SJSA1 (cell line): ENCODE measurements around the gene EDN2. TPM values are rescaled to one million over a fixed set of nuclear protein-coding genes. Genes with fewer than 3 reads are reported as not detected.
A peak's percentile ranks its signal among the peaks of the same experiment; 100 is the strongest.

Source experiments
- DNase-seq, 2 experiments: peaks; one replicate each; pipeline ENCODE4 v3.0.0-alpha.2; 2015 to 2020; ENCODE audit warnings: low spot score in 2 of 2, low read depth in 1 of 2
- H3K27ac ChIP-seq: fragments of 250-450 bp; sonication (Bioruptor Pico); 2 replicates; pipeline ENCODE4 v1.5.1; 2020; ENCODE audit warnings: mild to moderate bottlenecking, moderate library complexity
- H3K27me3 ChIP-seq: fragments of 250-450 bp; sonication (Bioruptor Pico); replicated peaks from 2 replicates; pipeline ENCODE4 v1.5.1; 2020; ENCODE audit warnings: mild to moderate bottlenecking, moderate library complexity
- H3K36me3 ChIP-seq: fragments of 250-450 bp; sonication (Bioruptor Pico); 2 replicates; pipeline ENCODE4 v1.5.1; 2020; ENCODE audit warnings: mild to moderate bottlenecking
- H3K4me1 ChIP-seq: fragments of 250-450 bp; sonication (Bioruptor Pico); replicated peaks from 2 replicates; pipeline ENCODE4 v1.6.1; 2021; ENCODE audit warnings: mild to moderate bottlenecking
- H3K4me3 ChIP-seq: fragments of 250-450 bp; sonication (Bioruptor Pico); 2 replicates; pipeline ENCODE4 v1.5.1; 2020; ENCODE audit warnings: mild to moderate bottlenecking
- H3K9me3 ChIP-seq: fragments of 250-450 bp; sonication (Bioruptor Pico); replicated peaks from 2 replicates; pipeline ENCODE4 v1.5.1; 2020; ENCODE audit warnings: mild to moderate bottlenecking
- total RNA-seq: library from RNA; depleted of rRNA; stranded (reverse); fragments of >200 nt; shearing (Covaris generic); gene quantifications from 2 replicates; pipeline ENCODE4 v1.2.3, GENCODE V29; 2014; rRNA removed

EDN2 gene
- total RNA-seq: 3.0 and 6.7 TPM in 2 replicates

- H3K27ac ChIP-seq: peak within 1 kb of the TSS; percentile 98
- H3K27me3 ChIP-seq: no peaks in the 10 kb centered on the region
- peaks cover 23% of the 10 kb centered on the region for H3K36me3 ChIP-seq
- no peaks in the 10 kb centered on the region for H3K9me3 ChIP-seq
- H3K4me3 ChIP-seq: no peak within 1 kb of the TSS
- peak in 1 of 2 experiments; percentile 53 for DNase-seq
- H3K4me1 ChIP-seq: peaks cover 71% of the 10 kb centered on the region
Measured at GRCh38 chr1:41484402-41485241, at the start of gene EDN2. EDN2 (minus strand) TSS chr1:41484683; CDS start chr1:41484601, 82 bp downstream.

- Histone ChIP-seq H3K4me1 (peaks cover 20% of the 10 kb centered on the region), H3K9me3 (no peaks in the 10 kb centered on the region), H3K27me3 (no peaks in the 10 kb centered on the region), H3K4me3 (no peak overlapping the region), H3K36me3 (peaks cover 8% of the 10 kb centered on the region; the same call in 1 of the 2 replicates), H3K27ac (no peak overlapping the region)
- DNase-seq: no peak
Measured at GRCh38 chr1:41533731-41534080, 49.2 kb upstream of the EDN2 start.

- no peak overlapping the region for H3K27ac ChIP-seq
- peaks cover 16% of the 10 kb centered on the region for H3K4me1 ChIP-seq
- no peaks in the 10 kb centered on the region for H3K27me3 ChIP-seq
- no peak for DNase-seq
- no peak overlapping the region for H3K4me3 ChIP-seq
- peaks cover 8% of the 10 kb centered on the region; the same call in 1 of the 2 replicates for H3K36me3 ChIP-seq
- no peaks in the 10 kb centered on the region for H3K9me3 ChIP-seq
Measured at GRCh38 chr1:41533016-41533730, 48.7 kb upstream of the EDN2 start.

- Histone ChIP-seq H3K9me3 (no peaks in the 10 kb centered on the region), H3K4me1 (peaks cover 9% of the 10 kb centered on the region), H3K36me3 (peaks cover 13% of the 10 kb centered on the region; the same call in 1 of the 2 replicates), H3K4me3 (no peak overlapping the region), H3K27me3 (no peaks in the 10 kb centered on the region), H3K27ac (no peak overlapping the region)
- DNase-seq: no peak
Measured at GRCh38 chr1:41532206-41532975, 47.9 kb upstream of the EDN2 start.

GRCh38 chr1:41530411-41530810 is 45.9 kb upstream of the EDN2 start:
- Histone ChIP-seq H3K4me3 (no peak overlapping the region), H3K27me3 (no peaks in the 10 kb centered on the region)

GRCh38 chr1:41529621-41530395 is 45.3 kb upstream of the EDN2 start:
- Histone ChIP-seq H3K4me1 (no peaks in the 10 kb centered on the region), H3K27me3 (no peaks in the 10 kb centered on the region), H3K36me3 (peaks cover 16% of the 10 kb centered on the region; the same call in 1 of the 2 replicates), H3K27ac (no peak overlapping the region), H3K4me3 (no peak overlapping the region), H3K9me3 (no peaks in the 10 kb centered on the region)
- no peak for DNase-seq

More at GRCh38 chr1:41530411-41530810, 45.9 kb upstream of the EDN2 start:
- no peak overlapping the region for H3K27ac ChIP-seq
- H3K9me3 ChIP-seq: no peaks in the 10 kb centered on the region
- no peak for DNase-seq
- no peaks in the 10 kb centered on the region for H3K4me1 ChIP-seq
- H3K36me3 ChIP-seq: peaks cover 13% of the 10 kb centered on the region; the same call in 1 of the 2 replicates

GRCh38 chr1:41528726-41529605 is 44.5 kb upstream of the EDN2 start:
- Histone ChIP-seq H3K4me1 (no peaks in the 10 kb centered on the region), H3K4me3 (no peak overlapping the region), H3K27ac (no peak overlapping the region), H3K27me3 (no peaks in the 10 kb centered on the region), H3K36me3 (peaks cover 22% of the 10 kb centered on the region), H3K9me3 (no peaks in the 10 kb centered on the region)
- no peak for DNase-seq

- no peaks in the 10 kb centered on the region for H3K27me3 ChIP-seq
- no peaks in the 10 kb centered on the region for H3K9me3 ChIP-seq
- peaks cover 27% of the 10 kb centered on the region for H3K36me3 ChIP-seq
- no peak overlapping the region for H3K4me3 ChIP-seq
- no peaks in the 10 kb centered on the region for H3K4me1 ChIP-seq
- no peak overlapping the region for H3K27ac ChIP-seq
- DNase-seq: no peak
Measured at GRCh38 chr1:41528106-41528505, 43.6 kb upstream of the EDN2 start.

- H3K4me1 ChIP-seq: peaks cover 6% of the 10 kb centered on the region
- no peak overlapping the region for H3K4me3 ChIP-seq
- no peak for DNase-seq
- peaks cover 34% of the 10 kb centered on the region for H3K36me3 ChIP-seq
- no peaks in the 10 kb centered on the region for H3K9me3 ChIP-seq
- H3K27ac ChIP-seq: no peak overlapping the region
- no peaks in the 10 kb centered on the region for H3K27me3 ChIP-seq
Measured at GRCh38 chr1:41526956-41527561, 42.6 kb upstream of the EDN2 start.

GRCh38 chr1:41525891-41526587 is 41.6 kb upstream of the EDN2 start:
- Histone ChIP-seq H3K27ac (no peak overlapping the region), H3K4me1 (peaks cover 16% of the 10 kb centered on the region)

GRCh38 chr1:41524676-41525675 is 40.5 kb upstream of the EDN2 start:
- Histone ChIP-seq H3K27ac (no peak overlapping the region), H3K27me3 (no peaks in the 10 kb centered on the region), H3K9me3 (no peaks in the 10 kb centered on the region), H3K4me3 (no peak overlapping the region), H3K36me3 (peaks cover 48% of the 10 kb centered on the region), H3K4me1 (peaks cover 19% of the 10 kb centered on the region)
- no peak for DNase-seq

More at GRCh38 chr1:41525891-41526587, 41.6 kb upstream of the EDN2 start:
- Histone ChIP-seq H3K9me3 (no peaks in the 10 kb centered on the region), H3K27me3 (no peaks in the 10 kb centered on the region), H3K4me3 (no peak overlapping the region), H3K36me3 (peaks cover 44% of the 10 kb centered on the region)
- DNase-seq: no peak
